Measurements from ENCODE around the gene XPNPEP1.

The XPNPEP1 gene

DNA sequence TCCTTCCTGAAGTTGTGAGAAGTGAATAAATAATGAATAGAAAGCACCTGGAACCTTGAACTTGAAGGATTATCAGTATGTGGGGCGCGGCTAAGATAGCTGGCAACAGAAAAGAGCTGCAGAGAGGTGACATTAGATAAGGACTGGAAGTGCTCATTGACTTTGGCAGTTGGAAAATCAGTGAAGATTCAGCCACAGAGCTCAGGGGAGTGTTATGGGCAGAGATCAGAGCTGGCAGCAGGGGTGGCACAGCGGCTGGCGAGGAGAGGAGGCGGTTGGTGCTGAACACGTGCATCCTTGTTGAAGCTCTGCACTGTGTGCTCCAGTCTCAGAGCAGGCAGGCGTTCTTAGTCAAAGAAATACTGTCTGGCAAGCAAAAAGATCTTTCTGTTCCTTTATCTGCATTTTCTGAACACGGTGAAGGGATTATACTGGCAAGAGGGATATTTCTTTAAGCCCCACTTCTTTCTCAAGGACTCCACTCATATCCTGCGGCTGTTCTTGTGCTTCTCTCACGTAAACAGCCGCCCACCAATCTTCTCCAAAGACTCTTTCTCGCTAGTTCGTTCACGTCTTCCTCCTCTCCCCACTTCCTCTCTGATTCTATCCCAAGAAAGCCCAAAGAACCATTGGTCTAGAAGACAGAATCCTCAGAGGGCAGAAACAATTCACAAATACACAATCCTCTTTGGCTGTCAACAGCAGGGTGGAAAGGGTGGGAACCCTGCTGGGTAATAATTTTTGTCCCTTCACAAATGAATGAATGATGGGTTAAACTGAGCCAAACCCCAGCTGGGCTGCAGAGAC is 45.8 kb upstream of the XPNPEP1 start:
- no peak for TF ChIP-seq EZH2phosphoT487 (IDR thresholded peaks at IDR 0.05; ENCODE audit: low read depth)
- TF ChIP-seq, protein P1, sequence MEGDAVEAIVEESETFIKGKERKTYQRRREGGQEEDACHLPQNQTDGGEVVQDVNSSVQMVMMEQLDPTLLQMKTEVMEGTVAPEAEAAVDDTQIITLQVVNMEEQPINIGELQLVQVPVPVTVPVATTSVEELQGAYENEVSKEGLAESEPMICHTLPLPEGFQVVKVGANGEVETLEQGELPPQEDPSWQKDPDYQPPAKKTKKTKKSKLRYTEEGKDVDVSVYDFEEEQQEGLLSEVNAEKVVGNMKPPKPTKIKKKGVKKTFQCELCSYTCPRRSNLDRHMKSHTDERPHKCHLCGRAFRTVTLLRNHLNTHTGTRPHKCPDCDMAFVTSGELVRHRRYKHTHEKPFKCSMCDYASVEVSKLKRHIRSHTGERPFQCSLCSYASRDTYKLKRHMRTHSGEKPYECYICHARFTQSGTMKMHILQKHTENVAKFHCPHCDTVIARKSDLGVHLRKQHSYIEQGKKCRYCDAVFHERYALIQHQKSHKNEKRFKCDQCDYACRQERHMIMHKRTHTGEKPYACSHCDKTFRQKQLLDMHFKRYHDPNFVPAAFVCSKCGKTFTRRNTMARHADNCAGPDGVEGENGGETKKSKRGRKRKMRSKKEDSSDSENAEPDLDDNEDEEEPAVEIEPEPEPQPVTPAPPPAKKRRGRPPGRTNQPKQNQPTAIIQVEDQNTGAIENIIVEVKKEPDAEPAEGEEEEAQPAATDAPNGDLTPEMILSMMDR (IDR thresholded peaks at IDR 0.05; ENCODE audit: low read depth, low read length), result no peak
- no peak overlapping the region for H3K4me2 ChIP-seq (ENCODE audit: low read length)

DNA sequence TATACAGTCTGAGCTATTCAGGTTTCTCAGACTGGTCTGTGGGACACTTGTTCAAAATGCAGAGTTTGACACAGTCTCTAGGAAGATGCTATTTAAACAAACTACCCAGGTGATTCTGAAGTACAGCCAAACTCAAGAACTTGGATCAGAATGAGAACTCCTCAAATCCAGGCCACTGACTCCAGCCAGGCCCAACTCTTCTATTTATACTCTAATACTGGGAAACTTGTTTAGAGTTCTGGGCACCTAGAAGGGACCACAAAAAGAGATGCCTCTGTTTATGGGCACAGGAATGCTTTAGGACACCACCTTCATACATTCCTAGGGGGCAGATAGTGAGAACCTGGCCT is 44.4 kb upstream of the XPNPEP1 start:
- Histone ChIP-seq H3K27ac (ENCODE audit: low read length) (no peak overlapping the region), H2AFZ (ENCODE audit: low read depth, low read length) (no peak overlapping the region), H3K9me3 (ENCODE audit: insufficient read depth, low read length) (no peaks in the 10 kb centered on the region), H3K79me2 (ENCODE audit: low read length) (no peaks in the 10 kb centered on the region), H3K4me1 (ENCODE audit: low read length) (no peaks in the 10 kb centered on the region), H3K4me3 (ENCODE audit: low read length) (no peak overlapping the region), H4K20me1 (ENCODE audit: insufficient read depth, low read length) (no peaks in the 10 kb centered on the region), H3K9ac (ENCODE audit: low read length) (no peak overlapping the region), H3K36me3 (replicated peaks; ENCODE audit: low read depth, low read length) (no peaks in the 10 kb centered on the region), H3K27me3 (ENCODE audit: low read depth, low read length) (peaks cover 22% of the 10 kb centered on the region), H3K4me2 (ENCODE audit: low read length) (no peak overlapping the region)
- TF ChIP-seq, protein P1 (IDR thresholded peaks at IDR 0.05; ENCODE audit: low read depth, low read length), result no peak

More for the DNA sequence above, 45.8 kb upstream of the XPNPEP1 start:
- Histone ChIP-seq H2AFZ (ENCODE audit: low read depth, low read length) (no peak overlapping the region), H3K79me2 (ENCODE audit: low read length) (no peaks in the 10 kb centered on the region), H4K20me1 (ENCODE audit: insufficient read depth, low read length) (no peaks in the 10 kb centered on the region), H3K4me3 (ENCODE audit: low read length) (no peak overlapping the region), H3K9me3 (ENCODE audit: insufficient read depth, low read length) (no peaks in the 10 kb centered on the region), H3K36me3 (replicated peaks; ENCODE audit: low read depth, low read length) (no peaks in the 10 kb centered on the region), H3K27ac (ENCODE audit: low read length) (no peak overlapping the region), H3K4me1 (ENCODE audit: low read length) (no peaks in the 10 kb centered on the region), H3K9ac (ENCODE audit: low read length) (no peak overlapping the region), H3K27me3 (ENCODE audit: low read depth, low read length) (peaks cover 27% of the 10 kb centered on the region)

DNA sequence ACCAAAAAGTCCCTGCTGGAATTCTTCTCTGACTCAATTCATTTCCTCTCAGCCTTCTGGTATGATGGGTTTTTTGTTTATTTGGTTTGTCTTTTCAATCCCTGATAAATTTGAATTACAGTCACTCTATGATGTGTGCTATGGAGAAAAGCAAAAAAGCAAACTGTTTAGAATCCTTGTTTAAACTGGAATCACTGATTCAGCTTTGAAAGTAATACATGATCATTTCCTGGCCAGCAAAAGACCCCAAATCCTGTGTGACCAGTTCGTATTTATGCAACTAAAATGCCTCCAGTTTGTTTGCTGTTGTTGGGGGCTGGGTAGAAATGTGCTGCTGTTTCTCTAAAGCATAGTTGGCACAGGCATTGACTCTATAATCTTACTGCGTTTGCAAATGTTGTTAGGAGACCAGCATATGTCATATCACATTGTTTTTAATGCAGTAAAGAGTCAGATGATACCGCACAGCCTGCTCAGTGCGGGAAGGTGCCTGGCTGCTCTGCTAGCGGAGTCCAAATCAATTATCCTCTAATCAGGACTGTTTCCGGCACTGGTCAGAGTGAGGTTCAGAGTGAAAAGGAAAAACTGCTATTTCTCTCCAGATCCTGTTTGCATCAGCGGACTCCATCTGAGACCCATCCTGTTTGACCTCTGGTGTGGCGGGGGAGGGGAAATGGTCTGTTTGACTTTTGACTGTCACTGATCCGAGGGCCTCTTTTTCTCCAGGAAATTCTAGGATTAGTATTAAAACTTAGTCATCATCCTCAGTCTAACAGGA is 43.8 kb upstream of the XPNPEP1 start:
- peaks cover 4% of the 10 kb centered on the region; the same call in 1 of the 2 replicates for H3K4me1 ChIP-seq (ENCODE audit: low read length)
- H3K27ac ChIP-seq (ENCODE audit: low read length), result no peak overlapping the region
- no peak overlapping the region for H3K4me3 ChIP-seq (ENCODE audit: low read length)
- H3K4me2 ChIP-seq (ENCODE audit: low read length), result no peak overlapping the region
- TF ChIP-seq, protein P1 (IDR thresholded peaks at IDR 0.05; ENCODE audit: low read depth, low read length), result no peak
- H3K9me3 ChIP-seq (ENCODE audit: insufficient read depth, low read length), result no peaks in the 10 kb centered on the region
- no peaks in the 10 kb centered on the region for H3K79me2 ChIP-seq (ENCODE audit: low read length)
- H3K9ac ChIP-seq (ENCODE audit: low read length), result no peak overlapping the region
- H2AFZ ChIP-seq (ENCODE audit: low read depth, low read length), result no peak overlapping the region
- H3K27me3 ChIP-seq (ENCODE audit: low read depth, low read length), result peaks cover 18% of the 10 kb centered on the region
- H3K36me3 ChIP-seq (replicated peaks; ENCODE audit: low read depth, low read length), result no peaks in the 10 kb centered on the region
- H4K20me1 ChIP-seq (ENCODE audit: insufficient read depth, low read length), result no peaks in the 10 kb centered on the region

DNA sequence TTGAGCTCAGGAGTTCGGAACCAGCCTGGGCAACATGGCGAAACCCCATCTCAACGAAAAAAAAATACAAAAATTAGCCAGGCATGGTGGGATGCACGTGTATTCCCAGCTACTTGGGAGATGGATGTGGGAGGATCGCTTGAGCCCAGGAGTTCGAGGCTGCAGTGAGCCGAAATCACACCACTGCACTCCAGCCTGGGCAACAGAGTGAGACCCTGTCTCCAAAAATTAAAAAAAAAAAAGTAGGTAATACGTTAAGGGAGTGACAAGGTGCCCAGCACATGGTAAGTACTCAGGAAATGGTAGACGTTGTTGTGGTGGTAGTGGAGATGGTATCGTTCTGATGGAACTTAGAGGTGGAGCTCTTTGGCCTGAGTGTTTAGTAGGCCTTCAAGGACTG is 41.0 kb upstream of the XPNPEP1 start:
- Histone ChIP-seq H2AFZ (ENCODE audit: low read depth, low read length) (no peak overlapping the region), H3K9me3 (ENCODE audit: insufficient read depth, low read length) (no peaks in the 10 kb centered on the region), H4K20me1 (ENCODE audit: insufficient read depth, low read length) (no peaks in the 10 kb centered on the region), H3K79me2 (ENCODE audit: low read length) (no peaks in the 10 kb centered on the region), H3K27ac (ENCODE audit: low read length) (no peak overlapping the region), H3K4me1 (ENCODE audit: low read length) (peaks cover 7% of the 10 kb centered on the region; the same call in 1 of the 2 replicates), H3K9ac (ENCODE audit: low read length) (no peak overlapping the region), H3K4me3 (ENCODE audit: low read length) (no peak overlapping the region), H3K36me3 (replicated peaks; ENCODE audit: low read depth, low read length) (no peaks in the 10 kb centered on the region), H3K4me2 (ENCODE audit: low read length) (no peak overlapping the region), H3K27me3 (ENCODE audit: low read depth, low read length) (peaks cover 12% of the 10 kb centered on the region; the same call in 1 of the 2 replicates)
- no peak for TF ChIP-seq EZH2phosphoT487 (IDR thresholded peaks at IDR 0.05; ENCODE audit: low read depth)
- TF ChIP-seq, protein P1 (IDR thresholded peaks at IDR 0.05; ENCODE audit: low read depth, low read length), result no peak
